Measurements from ENCODE around the gene GIT1. TPM values are rescaled to one million over a fixed set of nuclear protein-coding genes. Genes with fewer than 3 reads are reported as not detected.
A peak's percentile ranks its signal among the peaks of the same experiment; 100 is the strongest.

GIT1 gene
- polyA plus RNA-seq, 1 of the 3 experiments (the other 2 are of a cell fraction) = 42.9 TPM

DNA sequence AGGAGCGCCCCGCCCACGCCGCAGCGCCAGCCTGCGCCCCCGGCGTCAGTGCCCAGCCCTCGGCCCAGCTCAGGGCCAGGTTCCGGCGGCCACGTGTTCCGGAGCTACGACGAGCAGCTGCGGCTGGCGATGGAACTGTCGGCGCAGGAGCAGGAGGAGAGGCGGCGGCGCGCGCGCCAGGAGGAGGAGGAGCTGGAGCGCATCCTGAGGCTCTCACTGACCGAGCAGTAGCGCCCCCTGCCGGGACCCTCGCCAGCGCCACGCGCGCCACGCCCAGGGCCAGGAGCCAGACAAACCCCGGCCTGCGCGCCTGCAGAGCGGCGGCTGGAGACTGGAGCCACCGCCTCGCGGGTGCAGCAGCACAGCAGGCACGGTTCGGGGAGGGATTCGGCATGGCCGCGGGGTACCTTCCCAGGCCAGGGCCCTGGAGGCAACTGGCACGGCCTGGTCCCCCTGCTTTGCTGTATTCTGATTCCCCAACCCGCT lies 23.9 kb upstream of the GIT1 start (continued):
- TF ChIP-seq, protein P1, sequence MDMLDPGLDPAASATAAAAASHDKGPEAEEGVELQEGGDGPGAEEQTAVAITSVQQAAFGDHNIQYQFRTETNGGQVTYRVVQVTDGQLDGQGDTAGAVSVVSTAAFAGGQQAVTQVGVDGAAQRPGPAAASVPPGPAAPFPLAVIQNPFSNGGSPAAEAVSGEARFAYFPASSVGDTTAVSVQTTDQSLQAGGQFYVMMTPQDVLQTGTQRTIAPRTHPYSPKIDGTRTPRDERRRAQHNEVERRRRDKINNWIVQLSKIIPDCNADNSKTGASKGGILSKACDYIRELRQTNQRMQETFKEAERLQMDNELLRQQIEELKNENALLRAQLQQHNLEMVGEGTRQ (IDR thresholded peaks at IDR 0.05; ENCODE audit: borderline replicate concordance, low read depth, low read length) = no peak

DNA sequence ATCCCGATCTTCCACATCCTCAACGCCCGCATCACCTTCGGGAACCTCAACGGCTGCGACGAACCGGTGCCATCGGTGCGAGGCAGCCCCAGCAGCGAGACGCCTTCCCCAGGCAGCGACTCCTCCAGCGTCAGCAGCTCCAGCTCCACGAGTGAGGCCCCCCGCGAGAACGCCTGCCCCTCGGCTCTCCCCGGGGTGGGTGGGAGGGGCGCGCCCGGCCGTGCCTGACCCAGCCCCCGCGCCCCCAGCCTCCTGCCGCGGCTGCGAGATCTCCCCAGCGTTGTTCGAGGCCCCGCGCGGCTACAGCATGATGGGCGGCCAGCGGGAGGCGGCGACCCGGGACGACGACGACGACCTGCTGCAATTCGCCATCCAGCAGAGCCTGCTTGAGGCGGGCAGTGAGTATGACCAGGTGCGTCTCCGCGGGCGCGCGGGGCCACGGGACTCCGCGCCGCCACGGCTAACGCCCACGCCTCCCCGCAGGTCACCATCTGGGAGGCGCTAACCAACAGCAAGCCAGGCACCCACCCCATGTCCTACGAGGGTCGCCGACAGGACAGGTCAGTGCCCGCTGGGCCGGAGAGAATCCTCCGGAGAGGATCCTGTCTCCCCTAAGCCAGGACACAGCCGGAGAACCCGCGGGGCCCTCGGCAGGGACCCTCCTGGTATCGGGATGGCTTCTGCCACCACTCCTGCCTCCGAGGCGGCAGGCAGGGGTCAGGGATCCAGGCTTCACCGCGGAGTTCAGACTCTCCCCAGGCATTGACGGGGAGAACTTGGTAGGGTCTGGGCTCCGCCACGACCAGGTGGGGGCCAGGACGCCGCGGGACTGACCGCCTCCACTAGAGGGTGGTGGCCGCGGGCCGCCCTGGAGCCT lies 23.2 kb upstream of the GIT1 start:
- Histone ChIP-seq H3K9me2 (no peaks in the 10 kb centered on the region), H3K36me3 (replicated peaks in 1 of 2; ENCODE audit: control insufficient read depth in 1 of 2, insufficient read depth in 2 of 2, low read length in 1 of 2) (peaks cover 0 to 34% of the 10 kb centered on the region in 2 experiments), H3F3A (replicated peaks; ENCODE audit: insufficient read depth) (no peaks in the 10 kb centered on the region), H4K20me1 (ENCODE audit: insufficient read depth) (no peaks in the 10 kb centered on the region), H3K4me1 (ENCODE audit: control insufficient read depth in 1 of 2, insufficient read depth in 2 of 2, low read depth in 1 of 2, low read length in 1 of 2) (peaks cover 0 to 6% of the 10 kb centered on the region in 2 experiments; a peak in 1 of 4 replicates), H3K27me3 (ENCODE audit: insufficient read depth) (no peaks in the 10 kb centered on the region), H3K4me3 (ENCODE audit: low read depth in 2 of 2, low read length in 1 of 2) (no peak overlapping the region), H3K9ac (no peak overlapping the region), H2AFZ (ENCODE audit: low read depth) (no peak overlapping the region), H3K27ac (ENCODE audit: low read depth in 2 of 2, low read length in 1 of 2) (no peak overlapping the region; a peak in 1 of 4 replicates), H3K4me2 (no peak overlapping the region), H3K9me3 (no peaks in the 10 kb centered on the region), H3K79me2 (ENCODE audit: insufficient read depth) (no peaks in the 10 kb centered on the region)
- peak; percentile 39 for DNase-seq
- 96% methylated on average over 36 of the region's 85 CpGs for WGBS (ENCODE audit: low lambda C conversion rate)
- TF ChIP-seq RXRA (IDR thresholded peaks at IDR 0.05; ENCODE audit: borderline replicate concordance, low read depth) = no peak
- TF ChIP-seq, protein P2, sequence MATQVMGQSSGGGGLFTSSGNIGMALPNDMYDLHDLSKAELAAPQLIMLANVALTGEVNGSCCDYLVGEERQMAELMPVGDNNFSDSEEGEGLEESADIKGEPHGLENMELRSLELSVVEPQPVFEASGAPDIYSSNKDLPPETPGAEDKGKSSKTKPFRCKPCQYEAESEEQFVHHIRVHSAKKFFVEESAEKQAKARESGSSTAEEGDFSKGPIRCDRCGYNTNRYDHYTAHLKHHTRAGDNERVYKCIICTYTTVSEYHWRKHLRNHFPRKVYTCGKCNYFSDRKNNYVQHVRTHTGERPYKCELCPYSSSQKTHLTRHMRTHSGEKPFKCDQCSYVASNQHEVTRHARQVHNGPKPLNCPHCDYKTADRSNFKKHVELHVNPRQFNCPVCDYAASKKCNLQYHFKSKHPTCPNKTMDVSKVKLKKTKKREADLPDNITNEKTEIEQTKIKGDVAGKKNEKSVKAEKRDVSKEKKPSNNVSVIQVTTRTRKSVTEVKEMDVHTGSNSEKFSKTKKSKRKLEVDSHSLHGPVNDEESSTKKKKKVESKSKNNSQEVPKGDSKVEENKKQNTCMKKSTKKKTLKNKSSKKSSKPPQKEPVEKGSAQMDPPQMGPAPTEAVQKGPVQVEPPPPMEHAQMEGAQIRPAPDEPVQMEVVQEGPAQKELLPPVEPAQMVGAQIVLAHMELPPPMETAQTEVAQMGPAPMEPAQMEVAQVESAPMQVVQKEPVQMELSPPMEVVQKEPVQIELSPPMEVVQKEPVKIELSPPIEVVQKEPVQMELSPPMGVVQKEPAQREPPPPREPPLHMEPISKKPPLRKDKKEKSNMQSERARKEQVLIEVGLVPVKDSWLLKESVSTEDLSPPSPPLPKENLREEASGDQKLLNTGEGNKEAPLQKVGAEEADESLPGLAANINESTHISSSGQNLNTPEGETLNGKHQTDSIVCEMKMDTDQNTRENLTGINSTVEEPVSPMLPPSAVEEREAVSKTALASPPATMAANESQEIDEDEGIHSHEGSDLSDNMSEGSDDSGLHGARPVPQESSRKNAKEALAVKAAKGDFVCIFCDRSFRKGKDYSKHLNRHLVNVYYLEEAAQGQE (IDR thresholded peaks at IDR 0.05; ENCODE audit: low read depth, low read length) = no peak
- TF ChIP-seq FOXM1 (IDR thresholded peaks at IDR 0.05; ENCODE audit: low read depth) = no peak
- no peak for TF ChIP-seq MXI1 (IDR thresholded peaks at IDR 0.05; ENCODE audit: low read depth, low read length)
- no peak for TF ChIP-seq NRF1 (IDR thresholded peaks at IDR 0.05; ENCODE audit: low read depth, low read length)
- TF ChIP-seq, protein P3, sequence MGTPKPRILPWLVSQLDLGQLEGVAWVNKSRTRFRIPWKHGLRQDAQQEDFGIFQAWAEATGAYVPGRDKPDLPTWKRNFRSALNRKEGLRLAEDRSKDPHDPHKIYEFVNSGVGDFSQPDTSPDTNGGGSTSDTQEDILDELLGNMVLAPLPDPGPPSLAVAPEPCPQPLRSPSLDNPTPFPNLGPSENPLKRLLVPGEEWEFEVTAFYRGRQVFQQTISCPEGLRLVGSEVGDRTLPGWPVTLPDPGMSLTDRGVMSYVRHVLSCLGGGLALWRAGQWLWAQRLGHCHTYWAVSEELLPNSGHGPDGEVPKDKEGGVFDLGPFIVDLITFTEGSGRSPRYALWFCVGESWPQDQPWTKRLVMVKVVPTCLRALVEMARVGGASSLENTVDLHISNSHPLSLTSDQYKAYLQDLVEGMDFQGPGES (IDR thresholded peaks at IDR 0.05; ENCODE audit: low read depth, low read length) = no peak
- TF ChIP-seq, protein P4, sequence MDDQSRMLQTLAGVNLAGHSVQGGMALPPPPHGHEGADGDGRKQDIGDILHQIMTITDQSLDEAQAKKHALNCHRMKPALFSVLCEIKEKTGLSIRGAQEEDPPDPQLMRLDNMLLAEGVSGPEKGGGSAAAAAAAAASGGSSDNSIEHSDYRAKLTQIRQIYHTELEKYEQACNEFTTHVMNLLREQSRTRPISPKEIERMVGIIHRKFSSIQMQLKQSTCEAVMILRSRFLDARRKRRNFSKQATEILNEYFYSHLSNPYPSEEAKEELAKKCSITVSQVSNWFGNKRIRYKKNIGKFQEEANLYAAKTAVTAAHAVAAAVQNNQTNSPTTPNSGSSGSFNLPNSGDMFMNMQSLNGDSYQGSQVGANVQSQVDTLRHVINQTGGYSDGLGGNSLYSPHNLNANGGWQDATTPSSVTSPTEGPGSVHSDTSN (IDR thresholded peaks at IDR 0.05) = no peak
- TF ChIP-seq MEF2A (IDR thresholded peaks at IDR 0.05; ENCODE audit: borderline replicate concordance, low read depth) = no peak
- TF ChIP-seq, protein P1 (IDR thresholded peaks at IDR 0.05; ENCODE audit: borderline replicate concordance, low read depth, low read length) = no peak
- TF ChIP-seq FOXJ3 (CRISPR knock-in tag; IDR thresholded peaks at IDR 0.05) = no peak
- TF ChIP-seq ELF1 (IDR thresholded peaks at IDR 0.05) = no peak
- TF ChIP-seq, protein P5, sequence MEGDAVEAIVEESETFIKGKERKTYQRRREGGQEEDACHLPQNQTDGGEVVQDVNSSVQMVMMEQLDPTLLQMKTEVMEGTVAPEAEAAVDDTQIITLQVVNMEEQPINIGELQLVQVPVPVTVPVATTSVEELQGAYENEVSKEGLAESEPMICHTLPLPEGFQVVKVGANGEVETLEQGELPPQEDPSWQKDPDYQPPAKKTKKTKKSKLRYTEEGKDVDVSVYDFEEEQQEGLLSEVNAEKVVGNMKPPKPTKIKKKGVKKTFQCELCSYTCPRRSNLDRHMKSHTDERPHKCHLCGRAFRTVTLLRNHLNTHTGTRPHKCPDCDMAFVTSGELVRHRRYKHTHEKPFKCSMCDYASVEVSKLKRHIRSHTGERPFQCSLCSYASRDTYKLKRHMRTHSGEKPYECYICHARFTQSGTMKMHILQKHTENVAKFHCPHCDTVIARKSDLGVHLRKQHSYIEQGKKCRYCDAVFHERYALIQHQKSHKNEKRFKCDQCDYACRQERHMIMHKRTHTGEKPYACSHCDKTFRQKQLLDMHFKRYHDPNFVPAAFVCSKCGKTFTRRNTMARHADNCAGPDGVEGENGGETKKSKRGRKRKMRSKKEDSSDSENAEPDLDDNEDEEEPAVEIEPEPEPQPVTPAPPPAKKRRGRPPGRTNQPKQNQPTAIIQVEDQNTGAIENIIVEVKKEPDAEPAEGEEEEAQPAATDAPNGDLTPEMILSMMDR (IDR thresholded peaks at IDR 0.05) = no peak
- no peak for TF ChIP-seq POLR2AphosphoS5 (IDR thresholded peaks at IDR 0.05; ENCODE audit: low read depth, low read length)
- TF ChIP-seq RAD21 (IDR thresholded peaks at IDR 0.05; ENCODE audit: low read length) = no peak
- TF ChIP-seq FOSL2 (IDR thresholded peaks at IDR 0.05; ENCODE audit: borderline replicate concordance, low read depth) = no peak
- ChIA-PET CTCF (no interaction called here), POLR2A (no interaction called here)
